SU-DHL-6 (cell line): ENCODE measurements around the gene HACE1.

ENCODE experiments used
- H2AFZ ChIP-seq: fragments of 200-600 bp; sonication (generic); 2 replicates; pipeline ENCODE4 v1.6.1; 2014; ENCODE audit warnings: low read depth, mild to moderate bottlenecking, moderate library complexity, mixed read lengths, antibody characterized with exemption, low read length; ENCODE audit not compliant: severe bottlenecking
- H3F3A ChIP-seq: fragments of 200-600 bp; shearing (Covaris generic); 2 replicates; pipeline ENCODE4 v1.6.0; 2016; ENCODE audit warnings: antibody characterized with exemption, mild to moderate bottlenecking; ENCODE audit not compliant: insufficient read depth
- H3K27ac ChIP-seq: fragments of 200-600 bp; sonication (generic); 2 replicates; pipeline ENCODE4 v1.5.1; 2016; ENCODE audit warnings: low read depth, mild to moderate bottlenecking, low read length, moderate library complexity, mixed read lengths
- H3K27me3 ChIP-seq: fragments of 200-600 bp; sonication (generic), shearing (Covaris generic); 2 replicates; pipeline ENCODE4 v1.6.0; 2014; ENCODE audit warnings: mild to moderate bottlenecking, low read length
- H3K36me3 ChIP-seq: fragments of 200-600 bp; sonication (generic); 2 replicates; pipeline ENCODE4 v1.6.1; 2014; ENCODE audit warnings: mild to moderate bottlenecking, low read length, mixed read lengths
- H3K4me2 ChIP-seq: fragments of 300-600, 200-600 bp; shearing (Covaris generic), sonication (generic); 2 replicates; pipeline ENCODE4 v1.6.0; 2014; ENCODE audit warnings: low read length, low read depth, mild to moderate bottlenecking; ENCODE audit not compliant: poor library complexity, severe bottlenecking
- H3K4me3 ChIP-seq: fragments of 200-600 bp; sonication (generic); 2 replicates; pipeline ENCODE4 v1.5.1; 2014; ENCODE audit warnings: antibody characterized with exemption, low read length, mild to moderate bottlenecking, mixed read lengths; ENCODE audit not compliant: insufficient read depth, poor library complexity, severe bottlenecking
- H3K79me2 ChIP-seq: fragments of 200-600 bp; sonication (generic); 2 replicates; pipeline ENCODE4 v1.6.1; 2014; ENCODE audit warnings: mild to moderate bottlenecking, low read length, moderate library complexity; ENCODE audit not compliant: insufficient read depth
- H3K9ac ChIP-seq: fragments of 200-600 bp; sonication (generic); 2 replicates; pipeline ENCODE4 v1.7.0; 2014; ENCODE audit warnings: mild to moderate bottlenecking, low read length
- H3K9me2 ChIP-seq: fragments of 200-600 bp; sonication (generic); replicated peaks from 2 replicates; pipeline ENCODE4 v1.6.1; 2014; ENCODE audit warnings: low read length; ENCODE audit not compliant: insufficient read depth
- H3K9me3 ChIP-seq: fragments of 200-600 bp; sonication (generic); 2 replicates; pipeline ENCODE4 v1.6.1; 2014; ENCODE audit warnings: low read length, mixed read lengths; ENCODE audit not compliant: insufficient read depth
- H4K20me1 ChIP-seq: fragments of 200-600 bp; sonication (generic); 2 replicates; pipeline ENCODE4 v1.6.1; 2014; ENCODE audit warnings: low read depth, mild to moderate bottlenecking, antibody characterized with exemption, low read length, moderate library complexity, mixed read lengths
- EZH2phosphoT487 ChIP-seq: fragments of 200-600 bp; sonication (generic), shearing (Covaris generic); conservative IDR thresholded peaks from 2 replicates; pipeline ENCODE4 v1.6.1; 2018; ENCODE audit warnings: mild to moderate bottlenecking, antibody characterized with exemption, low read length, moderate library complexity, mixed read lengths
- TF ChIP-seq, protein P1 (sequence below): fragments of 200-600 bp; sonication (generic); IDR thresholded peaks from one replicate; pipeline ENCODE4 v1.5.1; 2017; ENCODE audit warnings: antibody characterized with exemption, mild to moderate bottlenecking, low read length, moderate library complexity; ENCODE audit not compliant: insufficient read depth, poor library complexity, severe bottlenecking

HACE1 gene

DNA sequence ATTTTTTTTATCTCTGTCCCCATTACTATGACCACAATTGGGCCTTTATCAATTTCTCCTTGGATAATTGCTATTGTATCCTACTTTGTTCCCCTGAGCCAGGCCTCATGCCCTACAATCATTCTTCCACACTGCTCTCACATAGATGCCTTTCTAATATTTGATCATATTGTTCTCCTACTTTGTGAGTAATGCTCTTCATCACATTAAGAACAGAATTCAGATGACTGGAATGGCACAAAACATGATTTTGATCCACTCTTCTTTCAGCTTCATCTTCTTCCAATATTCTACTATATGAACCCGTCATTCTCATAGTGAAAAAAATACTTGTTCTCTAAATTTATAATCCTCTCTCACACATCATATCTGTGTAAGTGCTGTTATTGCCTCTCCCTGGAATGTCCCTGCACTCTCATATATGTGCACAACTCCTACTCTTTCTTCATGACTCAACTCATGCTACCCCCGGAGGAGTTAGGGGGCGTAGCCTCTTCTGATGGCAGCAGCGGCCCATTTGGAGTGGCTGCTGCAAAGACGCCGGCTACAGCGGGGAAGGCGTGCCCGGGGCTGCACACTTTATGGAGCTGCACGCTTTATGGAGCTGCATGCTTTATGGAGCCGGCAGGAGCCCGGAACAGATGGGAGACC lies 25.3 kb upstream of the HACE1 start:
- H3K27ac ChIP-seq: no peak overlapping the region
- H3K4me3 ChIP-seq: no peak overlapping the region
- no peaks in the 10 kb centered on the region for H3F3A ChIP-seq
- no peaks in the 10 kb centered on the region for H3K27me3 ChIP-seq
- H3K79me2 ChIP-seq: no peaks in the 10 kb centered on the region
- H3K9ac ChIP-seq: no peak overlapping the region
- no peak overlapping the region for H3K4me2 ChIP-seq
- no peak for TF ChIP-seq EZH2phosphoT487
- no peak overlapping the region for H2AFZ ChIP-seq
- no peaks in the 10 kb centered on the region for H3K9me2 ChIP-seq
- no peaks in the 10 kb centered on the region for H3K9me3 ChIP-seq
- H3K36me3 ChIP-seq: no peaks in the 10 kb centered on the region
- no peaks in the 10 kb centered on the region for H4K20me1 ChIP-seq

GRCh38 chr6:104881964-104882668 lies 22.4 kb upstream of the HACE1 start:
- H2AFZ ChIP-seq: no peak overlapping the region
- H3K27me3 ChIP-seq: no peaks in the 10 kb centered on the region
- no peaks in the 10 kb centered on the region for H3K9me2 ChIP-seq
- no peak overlapping the region for H3K4me3 ChIP-seq
- no peak overlapping the region for H3K27ac ChIP-seq
- H3K4me2 ChIP-seq: no peak overlapping the region
- no peak for TF ChIP-seq EZH2phosphoT487
- TF ChIP-seq, protein P1, sequence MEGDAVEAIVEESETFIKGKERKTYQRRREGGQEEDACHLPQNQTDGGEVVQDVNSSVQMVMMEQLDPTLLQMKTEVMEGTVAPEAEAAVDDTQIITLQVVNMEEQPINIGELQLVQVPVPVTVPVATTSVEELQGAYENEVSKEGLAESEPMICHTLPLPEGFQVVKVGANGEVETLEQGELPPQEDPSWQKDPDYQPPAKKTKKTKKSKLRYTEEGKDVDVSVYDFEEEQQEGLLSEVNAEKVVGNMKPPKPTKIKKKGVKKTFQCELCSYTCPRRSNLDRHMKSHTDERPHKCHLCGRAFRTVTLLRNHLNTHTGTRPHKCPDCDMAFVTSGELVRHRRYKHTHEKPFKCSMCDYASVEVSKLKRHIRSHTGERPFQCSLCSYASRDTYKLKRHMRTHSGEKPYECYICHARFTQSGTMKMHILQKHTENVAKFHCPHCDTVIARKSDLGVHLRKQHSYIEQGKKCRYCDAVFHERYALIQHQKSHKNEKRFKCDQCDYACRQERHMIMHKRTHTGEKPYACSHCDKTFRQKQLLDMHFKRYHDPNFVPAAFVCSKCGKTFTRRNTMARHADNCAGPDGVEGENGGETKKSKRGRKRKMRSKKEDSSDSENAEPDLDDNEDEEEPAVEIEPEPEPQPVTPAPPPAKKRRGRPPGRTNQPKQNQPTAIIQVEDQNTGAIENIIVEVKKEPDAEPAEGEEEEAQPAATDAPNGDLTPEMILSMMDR: no peak
- no peak overlapping the region for H3K9ac ChIP-seq
- H3F3A ChIP-seq: no peaks in the 10 kb centered on the region
- H3K9me3 ChIP-seq: no peaks in the 10 kb centered on the region
- H4K20me1 ChIP-seq: no peaks in the 10 kb centered on the region
- no peaks in the 10 kb centered on the region for H3K36me3 ChIP-seq
- no peaks in the 10 kb centered on the region for H3K79me2 ChIP-seq

DNA sequence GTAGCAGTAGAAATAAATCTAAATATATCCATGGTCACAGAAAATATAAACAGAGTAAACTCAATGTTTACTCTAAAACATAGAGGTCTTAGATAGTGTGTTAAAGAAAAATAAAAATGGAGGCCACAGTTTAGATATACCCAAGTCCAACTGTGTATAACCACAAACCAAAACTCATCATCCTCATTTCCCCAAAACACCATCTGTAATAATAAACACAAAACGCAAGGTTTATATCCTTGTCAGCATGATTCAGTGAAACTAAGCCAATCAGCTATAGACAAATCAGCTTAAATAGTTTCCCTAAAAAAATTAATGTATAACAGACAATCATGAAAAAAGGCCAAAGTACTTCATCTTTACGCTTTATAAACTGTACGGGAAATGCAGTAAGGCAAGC lies 2.7 kb upstream of the HACE1 start:
- H3K36me3 ChIP-seq: no peaks in the 10 kb centered on the region; the same call in 1 of the 2 replicates
- H4K20me1 ChIP-seq: no peaks in the 10 kb centered on the region
- H3K27ac ChIP-seq: no peak overlapping the region
- H3K9me3 ChIP-seq: no peaks in the 10 kb centered on the region
- no peak overlapping the region for H2AFZ ChIP-seq
- H3K9me2 ChIP-seq: no peaks in the 10 kb centered on the region
- H3K79me2 ChIP-seq: peaks cover 15% of the 10 kb centered on the region; the same call in 1 of the 2 replicates
- H3F3A ChIP-seq: no peaks in the 10 kb centered on the region
- H3K27me3 ChIP-seq: no peaks in the 10 kb centered on the region
- no peak overlapping the region for H3K9ac ChIP-seq
- no peak for TF ChIP-seq EZH2phosphoT487
- TF ChIP-seq, protein P1: no peak
- no peak overlapping the region for H3K4me2 ChIP-seq
- H3K4me3 ChIP-seq: no peak overlapping the region

- peak overlapping the region; percentile 89 for H2AFZ ChIP-seq
- H3K9ac ChIP-seq: peak overlapping the region; percentile 83
- H3F3A ChIP-seq: no peaks in the 10 kb centered on the region
- TF ChIP-seq, protein P1: no peak
- no peak for TF ChIP-seq EZH2phosphoT487
- H3K9me2 ChIP-seq: no peaks in the 10 kb centered on the region
- peaks cover 15% of the 10 kb centered on the region; the same call in 1 of the 2 replicates for H3K79me2 ChIP-seq
- H3K36me3 ChIP-seq: no peaks in the 10 kb centered on the region; the same call in 1 of the 2 replicates
- no peaks in the 10 kb centered on the region for H3K9me3 ChIP-seq
- H3K4me2 ChIP-seq: peak overlapping the region; percentile 76
- peak overlapping the region; percentile 96 for H3K4me3 ChIP-seq
- H3K27ac ChIP-seq: no peak overlapping the region
- H4K20me1 ChIP-seq: no peaks in the 10 kb centered on the region
- no peaks in the 10 kb centered on the region for H3K27me3 ChIP-seq
Observed at GRCh38 chr6:104860221-104860620, 502 bp upstream of the HACE1 start.
